Activated CD4-positive, alpha-beta memory T cell treated with anti-CD3 and anti-CD28 coated beads for 36 hours (primary cell): ENCODE data around the gene PPP1R1A. TPM values are rescaled to one million over a fixed set of nuclear protein-coding genes. Genes with fewer than 3 reads are reported as not detected.

Experiments used
- CTCF ChIA-PET: fragments of 350-600 bp; sonication (Branson Sonifier 250); formaldehyde crosslinking; loops from one replicate; lab custom pipeline; 2021; ENCODE audit warnings: antibody characterized with exemption, inconsistent platforms; lab: Charles Lee
- POLR2A ChIA-PET: fragments of 350-600 bp; sonication (Branson Sonifier 250); formaldehyde crosslinking; loops from one replicate; lab custom pipeline; 2021; ENCODE audit warnings: antibody characterized with exemption; lab: Charles Lee
- DNase-seq: peaks from one replicate; pipeline ENCODE4 v3.0.0-alpha.2; 2020
- H3K27ac Mint-ChIP-seq: one replicate; pipeline ENCODE4 v1.8.0; 2021; ENCODE audit warnings: mixed read lengths
- H3K27me3 Mint-ChIP-seq: one replicate; pipeline ENCODE4 v1.8.0; 2021; ENCODE audit warnings: mixed read lengths
- H3K36me3 Mint-ChIP-seq: one replicate; pipeline ENCODE4 v1.8.0; 2021; ENCODE audit warnings: mixed read lengths
- H3K4me1 Mint-ChIP-seq: one replicate; pipeline ENCODE4 v1.8.0; 2021; ENCODE audit warnings: low read depth, mixed read lengths
- H3K4me3 Mint-ChIP-seq: one replicate; pipeline ENCODE4 v1.8.0; 2021; ENCODE audit warnings: mild to moderate bottlenecking, mixed read lengths
- H3K9me3 Mint-ChIP-seq: one replicate; pipeline ENCODE4 v1.8.0; 2021; ENCODE audit warnings: mixed read lengths
- intact Hi-C: fragments of 100-400 bp; cut with micrococcal nuclease; formaldehyde crosslinking; loops from one replicate; pipeline ENCODE4 v1.15.1; 2023
- total RNA-seq, 2 experiments: library from RNA; stranded (reverse); gene quantifications; one replicate each; pipeline ENCODE4 v1.2.3, GENCODE V29; 2021

The PPP1R1A gene
- total RNA-seq, 2 experiments from 2014 or later: not detected

DNA sequence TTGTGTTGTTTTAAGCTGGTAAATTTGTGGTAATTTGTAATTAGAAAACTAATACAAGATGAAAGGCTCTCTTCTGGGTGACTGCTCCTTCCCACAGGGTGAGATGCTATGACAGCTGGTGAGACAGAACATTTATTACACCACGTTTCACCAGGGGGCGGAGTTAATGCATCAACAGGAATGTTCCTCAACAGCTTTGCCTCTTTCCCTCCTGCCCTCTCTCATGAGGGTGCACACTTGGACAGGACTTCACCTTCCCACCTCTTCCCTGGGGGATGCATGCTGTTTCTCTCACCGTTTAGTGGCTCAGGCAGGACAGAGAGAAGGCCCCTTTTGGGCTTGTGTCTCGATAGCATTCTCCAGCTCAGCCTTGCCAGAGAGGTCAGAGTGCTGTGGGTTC, 13.4 kb upstream of the PPP1R1A start:
- H3K4me1 Mint-ChIP-seq: peaks cover 6% of the 10 kb centered on the region
- ChIA-PET CTCF (interaction anchor here (0.7 to 10.8 kb wide), 7 partner anchors 9 to 391 kb away, joined by 3 to 95 read pairs (median 4); no protein-coding TSS in a partner anchor), POLR2A (no interaction called here)
- no peaks in the 10 kb centered on the region for H3K36me3 Mint-ChIP-seq
- H3K4me3 Mint-ChIP-seq: no peak overlapping the region
- intact Hi-C loops: loop anchor here (10.0 kb wide), 1 partner anchor 473 kb away; no protein-coding TSS in a partner anchor
- DNase-seq: no peak
- no peak overlapping the region for H3K27ac Mint-ChIP-seq
- peaks cover 2% of the 10 kb centered on the region for H3K27me3 Mint-ChIP-seq
- H3K9me3 Mint-ChIP-seq: no peaks in the 10 kb centered on the region

DNA sequence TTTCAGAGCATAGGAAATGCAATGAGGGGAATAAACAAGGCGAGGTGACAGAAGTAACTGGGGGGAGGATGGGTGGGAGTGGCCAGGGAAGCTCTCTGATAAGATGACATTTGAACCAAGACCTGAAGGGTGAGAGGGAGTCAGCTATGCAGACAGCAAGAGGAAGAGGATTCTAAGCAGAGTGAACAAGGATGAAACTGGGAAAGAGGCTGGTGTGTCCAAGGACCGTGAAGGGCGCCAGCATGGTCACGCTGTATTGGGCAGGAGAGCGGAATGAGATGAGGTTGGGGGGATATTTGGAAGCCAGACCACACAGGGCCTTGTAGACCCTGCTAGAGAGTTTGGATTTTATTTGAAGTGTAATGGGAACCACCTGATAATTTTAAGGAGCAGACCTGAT, 10.5 kb upstream of the PPP1R1A start:
- intact Hi-C loops: no loop called here
- no peak for DNase-seq
- no peak overlapping the region for H3K27ac Mint-ChIP-seq
- CTCF ChIA-PET: interaction anchor here (0.8 to 10.8 kb wide), 4 partner anchors 17 to 121 kb away, joined by 3 to 95 read pairs (median 3); no protein-coding TSS in a partner anchor
- POLR2A ChIA-PET: no interaction called here
- no peak overlapping the region for H3K4me3 Mint-ChIP-seq
- H3K4me1 Mint-ChIP-seq: peaks cover 6% of the 10 kb centered on the region
- H3K36me3 Mint-ChIP-seq: no peaks in the 10 kb centered on the region
- H3K27me3 Mint-ChIP-seq: peaks cover 3% of the 10 kb centered on the region
- no peaks in the 10 kb centered on the region for H3K9me3 Mint-ChIP-seq

DNA sequence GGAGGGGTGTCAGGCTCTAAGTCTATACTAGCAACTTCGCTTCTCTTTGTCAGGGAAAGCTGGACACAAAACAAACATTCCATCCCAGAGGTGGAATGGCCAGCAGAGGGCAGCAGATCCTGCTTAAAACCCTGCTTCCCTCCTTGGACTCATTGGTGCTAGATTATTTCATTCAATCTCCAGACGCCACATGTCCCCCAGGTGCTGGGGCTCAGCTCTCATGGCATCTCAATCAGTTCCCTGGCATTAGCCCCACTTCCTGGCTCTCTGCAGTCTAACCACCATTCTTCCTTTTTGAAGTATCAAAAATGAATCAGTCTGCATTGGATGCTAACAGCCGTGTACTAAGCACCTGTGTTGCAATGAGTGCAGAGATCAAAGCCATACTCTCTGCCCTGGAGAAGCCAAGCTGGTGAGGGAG, 8.1 kb upstream of the PPP1R1A start:
- Mint-ChIP-seq H3K4me3 (no peak overlapping the region), H3K4me1 (no peaks in the 10 kb centered on the region), H3K27me3 (peaks cover 6% of the 10 kb centered on the region), H3K36me3 (no peaks in the 10 kb centered on the region), H3K27ac (no peak overlapping the region), H3K9me3 (no peaks in the 10 kb centered on the region)
- ChIA-PET POLR2A (no interaction called here), CTCF (interaction anchor here (0.6 to 10.8 kb wide), 21 partner anchors 9 to 192 kb away, joined by 3 to 95 read pairs (median 4); partner anchors contain the start of genes PDE1B and PPP1R1A)
- DNase-seq: peak; percentile 72
- intact Hi-C loops: no loop called here

DNA sequence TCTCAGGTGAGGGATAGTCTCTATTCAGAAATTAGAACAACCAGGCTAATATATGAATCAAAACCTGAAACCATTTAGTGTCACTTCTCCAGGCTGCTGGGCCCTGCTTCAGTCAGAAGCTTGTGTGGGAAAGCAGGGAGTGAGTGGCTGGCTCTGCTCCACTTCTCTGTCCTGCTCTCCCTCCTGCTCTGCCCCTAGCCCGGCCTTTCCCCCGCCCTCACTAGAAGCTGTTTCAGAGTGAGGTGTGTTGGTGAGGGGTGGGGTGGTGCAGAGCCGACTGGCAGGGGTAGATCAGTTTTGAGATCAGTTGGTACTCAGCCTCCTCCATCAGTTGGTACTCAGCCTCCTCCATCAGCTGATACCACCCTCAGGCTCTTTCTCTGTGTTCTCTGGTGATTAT, 7.0 kb upstream of the PPP1R1A start:
- no peaks in the 10 kb centered on the region for H3K9me3 Mint-ChIP-seq
- intact Hi-C loops: no loop called here
- no peak overlapping the region for H3K4me3 Mint-ChIP-seq
- ChIA-PET CTCF (interaction anchor here (1.0 to 10.8 kb wide), 10 partner anchors 8 to 102 kb away, joined by 3 to 95 read pairs (median 8); partner anchors contain the start of gene PPP1R1A), POLR2A (no interaction called here)
- H3K27me3 Mint-ChIP-seq: peaks cover 8% of the 10 kb centered on the region
- H3K36me3 Mint-ChIP-seq: no peaks in the 10 kb centered on the region
- DNase-seq: no peak
- H3K27ac Mint-ChIP-seq: no peak overlapping the region
- H3K4me1 Mint-ChIP-seq: no peaks in the 10 kb centered on the region

DNA sequence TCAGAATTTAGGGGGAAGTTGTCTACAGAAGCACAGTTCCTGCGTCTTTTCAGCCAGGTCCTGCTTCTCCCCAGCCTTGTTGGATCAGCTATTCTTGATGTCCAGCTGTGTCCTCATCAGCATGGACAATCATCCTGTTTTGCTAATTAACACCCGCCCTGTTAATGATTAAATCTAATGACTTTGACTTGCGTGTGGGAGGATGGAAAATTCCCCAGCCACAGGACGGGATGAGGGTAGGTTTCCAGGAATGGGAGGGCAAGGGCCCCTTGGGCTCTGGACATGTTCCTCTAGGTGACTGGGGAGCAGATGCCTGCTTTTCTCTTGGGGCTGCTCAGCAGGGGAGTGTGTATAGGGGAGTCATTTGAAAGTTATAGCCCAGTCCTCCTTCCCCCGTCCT, 5.3 kb upstream of the PPP1R1A start:
- H3K9me3 Mint-ChIP-seq: no peaks in the 10 kb centered on the region

DNA sequence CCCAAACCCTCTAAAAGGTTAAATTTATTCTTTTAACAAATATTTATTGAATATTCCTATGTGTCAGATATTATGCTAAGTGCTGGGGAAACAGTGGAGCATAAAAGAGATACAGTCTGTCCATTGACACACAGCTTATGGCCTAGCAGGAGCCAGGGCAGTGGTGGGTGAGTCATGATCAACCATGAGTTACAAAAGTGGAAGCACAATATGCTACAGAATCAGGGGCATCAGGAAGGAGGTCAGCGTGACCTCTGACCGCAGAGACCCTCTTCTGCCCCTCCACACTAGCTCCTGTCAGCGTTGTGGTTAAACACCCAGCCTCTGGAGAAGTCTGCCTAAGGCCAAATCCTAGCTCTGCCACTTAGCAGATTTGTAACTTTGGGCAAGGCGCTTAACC, 4.7 kb upstream of the PPP1R1A start:
- Mint-ChIP-seq H3K36me3 (no peaks in the 10 kb centered on the region), H3K4me1 (peaks cover 8% of the 10 kb centered on the region), H3K27me3 (peaks cover 26% of the 10 kb centered on the region), H3K4me3 (no peak overlapping the region), H3K27ac (no peak overlapping the region), H3K9me3 (no peaks in the 10 kb centered on the region)
- intact Hi-C loops: no loop called here
- ChIA-PET POLR2A (no interaction called here), CTCF (interaction anchor here (0.8 to 2.1 kb wide), 7 partner anchors 9 to 364 kb away, joined by 3 to 14 read pairs (median 4); no protein-coding TSS in a partner anchor)
- no peak for DNase-seq

More for the DNA sequence above, 5.3 kb upstream of the PPP1R1A start:
- no peak overlapping the region for H3K27ac Mint-ChIP-seq
- intact Hi-C loops: no loop called here
- H3K4me3 Mint-ChIP-seq: no peak overlapping the region
- ChIA-PET POLR2A (no interaction called here), CTCF (interaction anchor here (0.8 to 2.1 kb wide), 5 partner anchors 10 to 364 kb away, joined by 3 to 14 read pairs (median 5); no protein-coding TSS in a partner anchor)
- no peaks in the 10 kb centered on the region for H3K36me3 Mint-ChIP-seq
- DNase-seq: no peak
- H3K27me3 Mint-ChIP-seq: peaks cover 24% of the 10 kb centered on the region
- H3K4me1 Mint-ChIP-seq: peaks cover 8% of the 10 kb centered on the region

DNA sequence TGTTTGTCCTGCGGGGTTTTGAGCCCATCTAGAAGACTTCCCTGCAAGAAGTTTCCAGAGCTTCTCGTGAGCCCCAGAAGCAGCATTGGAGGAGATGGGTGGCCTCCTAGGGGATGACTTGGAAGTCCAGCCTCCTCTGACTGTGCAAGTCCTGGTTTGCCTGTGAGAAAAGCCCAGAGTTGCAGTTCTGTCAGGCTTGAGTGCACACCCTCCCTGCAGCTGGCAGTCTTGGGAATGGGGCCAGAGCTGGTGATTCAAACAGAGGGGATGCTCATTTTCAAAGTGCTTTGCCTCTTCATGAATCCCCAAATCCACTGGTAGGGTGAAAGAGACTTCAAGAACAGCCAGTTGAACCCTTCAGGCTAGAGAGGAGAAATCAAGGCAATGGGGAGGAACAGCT, 3.9 kb upstream of the PPP1R1A start:
- Mint-ChIP-seq H3K27me3 (peaks cover 34% of the 10 kb centered on the region), H3K4me1 (peaks cover 8% of the 10 kb centered on the region), H3K27ac (no peak overlapping the region), H3K4me3 (no peak overlapping the region), H3K9me3 (no peaks in the 10 kb centered on the region), H3K36me3 (no peaks in the 10 kb centered on the region)
- intact Hi-C loops: no loop called here
- ChIA-PET CTCF (interaction anchor here (1.3 to 2.1 kb wide), 4 partner anchors 9 to 66 kb away, joined by 3 to 14 read pairs (median 6); no protein-coding TSS in a partner anchor), POLR2A (no interaction called here)
- DNase-seq: no peak

DNA sequence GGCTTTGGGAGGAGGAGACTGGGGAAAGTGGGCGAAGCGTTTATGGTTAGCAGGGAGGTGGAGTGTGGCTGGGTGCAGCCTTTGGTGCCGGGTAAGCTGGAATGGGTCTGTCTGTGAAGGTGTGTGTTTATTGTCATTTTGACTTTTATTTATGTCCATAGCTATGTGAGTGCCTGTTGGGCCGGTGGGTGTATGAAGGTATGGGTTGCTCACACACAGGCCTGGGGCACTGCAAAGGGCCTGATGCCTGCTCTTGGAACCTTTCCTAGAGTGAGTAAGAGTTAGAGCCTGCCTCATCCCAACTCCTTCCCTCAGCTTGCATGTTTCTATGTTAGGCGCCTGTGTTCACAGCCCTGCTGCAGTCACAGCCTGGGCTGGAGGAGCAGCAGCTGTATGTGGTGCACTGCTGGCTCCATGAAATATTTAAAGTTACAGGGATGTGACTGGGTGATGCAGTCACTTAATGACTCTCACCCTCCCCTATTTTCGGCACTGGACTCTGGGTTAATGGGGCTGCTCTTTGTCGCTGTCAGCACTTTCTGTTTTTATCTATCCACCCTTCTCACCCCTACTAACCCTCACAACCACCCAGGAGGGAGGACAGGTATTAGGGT, 2.6 kb upstream of the PPP1R1A start:
- ChIA-PET POLR2A (no interaction called here), CTCF (interaction anchor here (1.8 kb wide), 1 partner anchor 11 kb away, joined by 9 read pairs; no protein-coding TSS in a partner anchor)
- H3K27ac Mint-ChIP-seq: no peak overlapping the region
- no peaks in the 10 kb centered on the region for H3K9me3 Mint-ChIP-seq
- H3K4me1 Mint-ChIP-seq: peaks cover 8% of the 10 kb centered on the region
- peaks cover 41% of the 10 kb centered on the region for H3K27me3 Mint-ChIP-seq
- H3K36me3 Mint-ChIP-seq: no peaks in the 10 kb centered on the region
- H3K4me3 Mint-ChIP-seq: no peak overlapping the region
- intact Hi-C loops: no loop called here
- no peak for DNase-seq

DNA sequence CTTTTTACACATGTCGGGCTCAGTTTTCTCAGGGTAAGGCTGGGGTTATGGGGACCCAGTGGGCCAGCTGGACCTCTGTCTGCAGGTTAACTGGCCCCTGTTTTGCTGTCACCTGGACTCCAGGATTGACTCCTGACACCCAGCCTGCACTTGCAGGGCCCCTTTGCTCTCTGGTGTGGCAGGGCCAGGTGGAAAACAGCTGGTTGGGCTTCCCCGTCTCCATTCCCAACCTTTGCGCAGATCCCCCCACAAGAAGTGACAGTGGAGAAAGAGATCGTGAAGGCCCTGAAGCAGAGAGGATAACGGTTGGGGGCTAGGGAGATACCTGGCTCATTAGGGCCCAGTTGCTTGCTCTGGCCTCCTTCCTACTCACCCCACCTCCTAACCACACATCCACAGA, 1.5 kb upstream of the PPP1R1A start:
- H3K36me3 Mint-ChIP-seq: no peaks in the 10 kb centered on the region
- H3K27me3 Mint-ChIP-seq: peaks cover 50% of the 10 kb centered on the region
- no peak overlapping the region for H3K27ac Mint-ChIP-seq
- H3K4me1 Mint-ChIP-seq: peaks cover 8% of the 10 kb centered on the region
- H3K4me3 Mint-ChIP-seq: no peak overlapping the region
- ChIA-PET POLR2A (no interaction called here), CTCF (interaction anchor here (1.3 to 1.8 kb wide), 2 partner anchors 10 kb away, joined by 8 to 9 read pairs; no protein-coding TSS in a partner anchor)
- intact Hi-C loops: no loop called here
- no peak for DNase-seq
- no peaks in the 10 kb centered on the region for H3K9me3 Mint-ChIP-seq

DNA sequence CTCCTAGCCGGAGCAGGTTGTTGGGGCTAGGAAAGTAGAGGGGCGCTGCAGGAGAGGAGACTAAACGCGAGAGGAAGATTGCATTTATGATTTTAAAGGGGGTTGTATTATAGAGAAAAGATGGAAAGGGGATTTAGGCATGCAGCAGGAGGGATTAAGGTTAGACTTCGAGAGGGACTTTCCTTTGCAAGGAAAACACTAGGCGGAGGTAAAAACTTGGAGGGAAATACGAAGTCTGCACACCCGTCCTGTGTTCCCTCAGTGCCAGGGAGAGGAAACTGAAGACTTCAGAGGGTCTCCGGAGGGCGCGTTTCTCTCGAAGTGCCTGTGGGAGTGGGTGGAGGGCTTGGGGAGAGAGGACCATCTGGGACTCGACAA, 420 bp upstream of the PPP1R1A start:
- no peaks in the 10 kb centered on the region for H3K9me3 Mint-ChIP-seq
- POLR2A ChIA-PET: no interaction called here
- no peak for DNase-seq
- H3K27ac Mint-ChIP-seq: no peak overlapping the region
- H3K36me3 Mint-ChIP-seq: no peaks in the 10 kb centered on the region
- CTCF ChIA-PET: interaction anchor here (1.3 to 2.9 kb wide), 2 partner anchors 8 to 9 kb away, joined by 8 to 19 read pairs; no protein-coding TSS in a partner anchor
- no peak overlapping the region for H3K4me3 Mint-ChIP-seq
- peaks cover 8% of the 10 kb centered on the region for H3K4me1 Mint-ChIP-seq
- intact Hi-C loops: no loop called here
- H3K27me3 Mint-ChIP-seq: peaks cover 52% of the 10 kb centered on the region

DNA sequence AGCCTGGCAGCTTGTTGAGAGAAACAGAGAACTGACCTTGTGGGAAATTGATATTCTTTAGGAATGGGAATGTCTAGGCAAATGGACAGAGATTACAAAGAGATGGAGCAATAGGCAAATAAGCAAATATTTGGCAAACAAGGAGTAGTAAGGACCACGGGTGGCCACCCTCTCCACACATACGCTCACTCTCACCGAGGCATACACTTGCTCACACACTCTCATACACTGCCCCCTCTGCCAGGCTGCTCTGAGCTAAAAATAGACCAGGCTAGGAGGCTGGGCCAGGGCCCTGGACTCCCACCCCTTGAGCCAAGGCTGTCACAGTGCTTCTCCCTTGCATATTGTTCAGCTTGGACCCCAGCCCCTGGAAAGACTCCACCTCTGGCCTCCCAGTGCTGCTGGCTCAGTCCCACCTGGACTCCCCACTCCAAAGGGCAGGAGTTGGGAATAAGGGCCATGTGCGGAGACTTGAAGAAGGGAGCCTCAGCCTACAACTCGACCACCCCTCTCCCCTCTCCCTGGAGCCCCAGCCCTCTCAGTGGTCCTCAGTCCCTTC, 1.1 kb downstream of the PPP1R1A start:
- POLR2A ChIA-PET: no interaction called here
- DNase-seq: no peak
- CTCF ChIA-PET: interaction anchor here (0.6 to 2.9 kb wide), 3 partner anchors 9 to 60 kb away, joined by 3 to 19 read pairs (median 7); no protein-coding TSS in a partner anchor
- H3K9me3 Mint-ChIP-seq: no peaks in the 10 kb centered on the region
- no peak overlapping the region for H3K4me3 Mint-ChIP-seq
- peaks cover 8% of the 10 kb centered on the region for H3K4me1 Mint-ChIP-seq
- H3K36me3 Mint-ChIP-seq: no peaks in the 10 kb centered on the region
- no peak overlapping the region for H3K27ac Mint-ChIP-seq
- intact Hi-C loops: no loop called here
- H3K27me3 Mint-ChIP-seq: peaks cover 52% of the 10 kb centered on the region

DNA sequence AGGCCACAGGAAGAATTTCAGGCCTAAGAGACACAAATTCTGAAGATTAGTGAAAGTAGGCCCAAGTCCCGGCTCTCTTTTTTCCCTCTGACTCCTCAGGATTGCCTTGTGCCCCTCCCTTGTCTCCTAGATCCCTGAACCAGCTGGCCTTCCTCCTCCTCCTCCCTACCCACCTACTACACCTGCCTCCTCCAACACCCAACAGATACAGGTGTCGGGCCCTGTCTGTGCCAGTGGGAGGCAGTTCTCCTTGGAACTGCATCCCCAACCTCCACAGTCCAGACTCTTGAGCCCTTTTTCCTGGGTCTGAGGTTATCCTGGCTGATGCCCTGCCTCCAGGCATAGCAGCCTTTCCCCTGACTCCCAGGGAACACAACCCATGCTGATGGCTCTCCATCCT, 1.8 kb downstream of the PPP1R1A start:
- no peaks in the 10 kb centered on the region for H3K9me3 Mint-ChIP-seq
- no peak for DNase-seq
- H3K4me1 Mint-ChIP-seq: peaks cover 8% of the 10 kb centered on the region
- intact Hi-C loops: no loop called here
- H3K27me3 Mint-ChIP-seq: peaks cover 50% of the 10 kb centered on the region
- POLR2A ChIA-PET: no interaction called here
- CTCF ChIA-PET: interaction anchor here (0.7 to 2.9 kb wide), 3 partner anchors 10 to 59 kb away, joined by 3 to 19 read pairs (median 7); no protein-coding TSS in a partner anchor
- H3K4me3 Mint-ChIP-seq: no peak overlapping the region
- H3K36me3 Mint-ChIP-seq: no peaks in the 10 kb centered on the region
- H3K27ac Mint-ChIP-seq: no peak overlapping the region
